SK-N-SH treated with all-trans-retinoic acid at 6 μM for 48 hours (cell line): ENCODE data around the gene VPS9D1.

ENCODE experiments used
- ARNTL ChIP-seq: fragments of 450-650 bp; formaldehyde crosslinking; IDR thresholded peaks from 2 replicates; pipeline ENCODE4 v1.5.0; 2020; ENCODE audit warnings: low read depth, mild to moderate bottlenecking, moderate library complexity, borderline replicate concordance
- BACH2 ChIP-seq: fragments of 250-450 bp; sonication (Bioruptor Pico); IDR thresholded peaks from 2 replicates; pipeline ENCODE4 v1.9.0; 2021; ENCODE audit warnings: mild to moderate bottlenecking, borderline replicate concordance
- CSDC2 ChIP-seq: fragments of 250-450 bp; sonication (Bioruptor Pico); IDR thresholded peaks from 2 replicates; pipeline ENCODE4 v1.5.0; 2020; ENCODE audit warnings: mild to moderate bottlenecking, moderate library complexity
- RARB ChIP-seq: fragments of 250-450 bp; sonication (Bioruptor Pico); IDR thresholded peaks from 2 replicates; pipeline ENCODE4 v1.8.0; 2021; ENCODE audit warnings: mild to moderate bottlenecking, moderate library complexity
- TOX ChIP-seq: fragments of 250-450 bp; sonication (Bioruptor Pico); IDR thresholded peaks from 2 replicates; pipeline ENCODE4 v1.8.0; 2021; ENCODE audit warnings: mild to moderate bottlenecking, moderate library complexity, borderline replicate concordance
- ZFP3 ChIP-seq: fragments of 250-450 bp; sonication (Bioruptor Pico); IDR thresholded peaks from 2 replicates; pipeline ENCODE4 v1.5.0; 2020; ENCODE audit warnings: mild to moderate bottlenecking, moderate library complexity
- ZFP30 ChIP-seq: fragments of 450-650 bp; formaldehyde crosslinking; IDR thresholded peaks from 2 replicates; pipeline ENCODE4 v1.5.0; 2022; ENCODE audit warnings: mild to moderate bottlenecking, moderate library complexity
- ZNF565 ChIP-seq: fragments of 450-650 bp; formaldehyde crosslinking; conservative IDR thresholded peaks from 2 replicates; pipeline ENCODE4 v1.5.0; 2020; ENCODE audit warnings: low read depth, mild to moderate bottlenecking, moderate library complexity
- ZNF8 ChIP-seq: fragments of 450-650 bp; formaldehyde crosslinking; IDR thresholded peaks from 2 replicates; pipeline ENCODE4 v1.5.0; 2020; ENCODE audit warnings: mild to moderate bottlenecking, moderate library complexity
- TF ChIP-seq, protein P1 (sequence below): fragments of 250-450 bp; sonication (Bioruptor Pico); IDR thresholded peaks from 2 replicates; pipeline ENCODE4 v1.8.0; 2021; ENCODE audit warnings: low read depth, mild to moderate bottlenecking, moderate library complexity, borderline replicate concordance
- TF ChIP-seq, protein P2 (sequence below): fragments of 250-450 bp; sonication (Bioruptor Pico); IDR thresholded peaks from 2 replicates; pipeline ENCODE4 v1.8.0; 2020; ENCODE audit warnings: mild to moderate bottlenecking, moderate library complexity, borderline replicate concordance
- TF ChIP-seq, protein P3 (sequence below): fragments of 250-450 bp; sonication (Bioruptor Pico); IDR thresholded peaks from 2 replicates; pipeline ENCODE4 v1.5.1; 2020; ENCODE audit warnings: low read depth, mild to moderate bottlenecking, moderate library complexity

DNA sequence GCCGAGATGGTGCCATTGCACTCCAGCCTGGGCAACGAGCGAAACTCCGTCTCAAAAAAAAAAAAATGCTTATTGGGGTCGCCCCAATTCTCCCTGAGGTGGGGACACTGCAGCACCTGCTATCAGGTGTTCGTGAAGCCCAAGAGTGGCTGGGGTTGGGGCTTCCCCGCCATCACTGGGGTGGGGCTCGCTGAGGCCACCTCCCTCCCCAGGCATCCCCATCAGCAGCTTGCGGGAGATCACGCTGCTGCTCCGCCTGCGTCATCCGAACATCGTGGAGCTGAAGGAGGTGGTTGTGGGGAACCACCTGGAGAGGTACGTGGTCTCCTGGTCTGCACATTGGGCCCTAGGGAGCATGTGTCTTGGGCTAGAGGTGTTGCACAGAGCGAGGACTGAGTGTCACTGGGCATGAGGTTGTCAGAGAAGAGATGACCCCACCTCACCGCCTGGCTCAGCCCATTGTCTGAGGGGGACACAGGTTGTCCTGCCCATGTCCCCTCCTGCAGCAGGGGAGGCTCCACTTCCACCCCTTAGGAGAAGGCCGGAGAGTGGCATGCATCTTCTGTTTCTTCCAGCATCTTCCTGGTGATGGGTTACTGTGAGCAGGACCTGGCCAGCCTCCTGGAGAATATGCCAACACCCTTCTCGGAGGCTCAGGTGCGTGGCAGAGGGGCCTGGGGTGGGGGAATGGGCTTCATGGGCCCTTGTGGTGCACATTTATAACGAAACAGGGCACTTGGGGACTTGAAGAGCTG, 29.3 kb downstream of the VPS9D1 start:
- TF ChIP-seq ZFP3 = no peak
- TF ChIP-seq ARNTL = no peak
- TF ChIP-seq, protein P1, sequence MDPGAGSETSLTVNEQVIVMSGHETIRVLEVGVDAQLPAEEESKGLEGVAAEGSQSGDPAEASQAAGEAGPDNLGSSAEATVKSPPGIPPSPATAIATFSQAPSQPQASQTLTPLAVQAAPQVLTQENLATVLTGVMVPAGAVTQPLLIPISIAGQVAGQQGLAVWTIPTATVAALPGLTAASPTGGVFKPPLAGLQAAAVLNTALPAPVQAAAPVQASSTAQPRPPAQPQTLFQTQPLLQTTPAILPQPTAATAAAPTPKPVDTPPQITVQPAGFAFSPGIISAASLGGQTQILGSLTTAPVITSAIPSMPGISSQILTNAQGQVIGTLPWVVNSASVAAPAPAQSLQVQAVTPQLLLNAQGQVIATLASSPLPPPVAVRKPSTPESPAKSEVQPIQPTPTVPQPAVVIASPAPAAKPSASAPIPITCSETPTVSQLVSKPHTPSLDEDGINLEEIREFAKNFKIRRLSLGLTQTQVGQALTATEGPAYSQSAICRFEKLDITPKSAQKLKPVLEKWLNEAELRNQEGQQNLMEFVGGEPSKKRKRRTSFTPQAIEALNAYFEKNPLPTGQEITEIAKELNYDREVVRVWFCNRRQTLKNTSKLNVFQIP (CRISPR knock-in tag) = no peak
- TF ChIP-seq, protein P2, sequence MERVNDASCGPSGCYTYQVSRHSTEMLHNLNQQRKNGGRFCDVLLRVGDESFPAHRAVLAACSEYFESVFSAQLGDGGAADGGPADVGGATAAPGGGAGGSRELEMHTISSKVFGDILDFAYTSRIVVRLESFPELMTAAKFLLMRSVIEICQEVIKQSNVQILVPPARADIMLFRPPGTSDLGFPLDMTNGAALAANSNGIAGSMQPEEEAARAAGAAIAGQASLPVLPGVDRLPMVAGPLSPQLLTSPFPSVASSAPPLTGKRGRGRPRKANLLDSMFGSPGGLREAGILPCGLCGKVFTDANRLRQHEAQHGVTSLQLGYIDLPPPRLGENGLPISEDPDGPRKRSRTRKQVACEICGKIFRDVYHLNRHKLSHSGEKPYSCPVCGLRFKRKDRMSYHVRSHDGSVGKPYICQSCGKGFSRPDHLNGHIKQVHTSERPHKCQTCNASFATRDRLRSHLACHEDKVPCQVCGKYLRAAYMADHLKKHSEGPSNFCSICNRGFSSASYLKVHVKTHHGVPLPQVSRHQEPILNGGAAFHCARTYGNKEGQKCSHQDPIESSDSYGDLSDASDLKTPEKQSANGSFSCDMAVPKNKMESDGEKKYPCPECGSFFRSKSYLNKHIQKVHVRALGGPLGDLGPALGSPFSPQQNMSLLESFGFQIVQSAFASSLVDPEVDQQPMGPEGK (CRISPR knock-in tag) = no peak
- no peak for TF ChIP-seq BACH2
- TF ChIP-seq ZNF565 (CRISPR knock-in tag) = no peak
- no peak for TF ChIP-seq TOX (CRISPR knock-in tag)
- TF ChIP-seq ZNF8 (CRISPR knock-in tag) = no peak
- TF ChIP-seq ZFP30 = no peak
- no peak for TF ChIP-seq RARB (CRISPR knock-in tag)
- no peak for TF ChIP-seq CSDC2 (CRISPR knock-in tag)
- TF ChIP-seq, protein P3, sequence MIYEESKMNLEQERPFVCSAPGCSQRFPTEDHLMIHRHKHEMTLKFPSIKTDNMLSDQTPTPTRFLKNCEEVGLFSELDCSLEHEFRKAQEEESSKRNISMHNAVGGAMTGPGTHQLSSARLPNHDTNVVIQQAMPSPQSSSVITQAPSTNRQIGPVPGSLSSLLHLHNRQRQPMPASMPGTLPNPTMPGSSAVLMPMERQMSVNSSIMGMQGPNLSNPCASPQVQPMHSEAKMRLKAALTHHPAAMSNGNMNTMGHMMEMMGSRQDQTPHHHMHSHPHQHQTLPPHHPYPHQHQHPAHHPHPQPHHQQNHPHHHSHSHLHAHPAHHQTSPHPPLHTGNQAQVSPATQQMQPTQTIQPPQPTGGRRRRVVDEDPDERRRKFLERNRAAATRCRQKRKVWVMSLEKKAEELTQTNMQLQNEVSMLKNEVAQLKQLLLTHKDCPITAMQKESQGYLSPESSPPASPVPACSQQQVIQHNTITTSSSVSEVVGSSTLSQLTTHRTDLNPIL (CRISPR knock-in tag) = no peak
